Body of pancreas (tissue), 4 donors: ENCODE measurements around the gene PIP5K1B.

Experiments
- POLR2A ChIP-seq, 3 donors: fragments of 450-650 bp; IDR thresholded peaks; one replicate each; pipeline ENCODE4 v1.6.1; 2016; ENCODE audit warnings: antibody characterized with exemption in 3 of 3, mild to moderate bottlenecking in 2 of 3
- TF ChIP-seq, protein P1 (sequence below), 7 experiments: fragments of 450-650 bp in 4 of 7; fragments of 200-600 bp in 3 of 7; sonication (generic) in 3 of 7; IDR thresholded peaks; one replicate each; pipeline ENCODE4 v1.5.1; 2016 to 2019; ENCODE audit warnings: antibody characterized with exemption in 7 of 7

DNA sequence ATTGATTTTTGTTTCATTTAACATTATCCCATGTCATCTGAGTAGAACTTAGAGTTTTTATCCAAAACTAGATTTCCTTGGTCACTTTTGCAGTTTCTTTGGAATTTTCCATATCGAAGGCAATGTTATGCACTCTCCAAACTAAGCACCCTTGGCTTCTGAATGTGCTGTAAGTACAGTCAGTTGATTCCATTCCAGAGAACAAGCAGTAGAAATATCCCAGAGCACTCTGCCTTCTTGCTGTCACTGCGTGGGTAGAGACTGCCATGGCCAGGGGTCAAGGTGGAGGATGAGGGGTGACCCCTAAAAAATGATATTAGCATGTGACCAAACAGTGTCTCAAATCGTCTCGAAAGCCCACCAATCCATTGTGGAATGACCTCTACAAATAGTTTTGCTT, 36.2 kb downstream of the PIP5K1B start:
- TF ChIP-seq, protein P1, sequence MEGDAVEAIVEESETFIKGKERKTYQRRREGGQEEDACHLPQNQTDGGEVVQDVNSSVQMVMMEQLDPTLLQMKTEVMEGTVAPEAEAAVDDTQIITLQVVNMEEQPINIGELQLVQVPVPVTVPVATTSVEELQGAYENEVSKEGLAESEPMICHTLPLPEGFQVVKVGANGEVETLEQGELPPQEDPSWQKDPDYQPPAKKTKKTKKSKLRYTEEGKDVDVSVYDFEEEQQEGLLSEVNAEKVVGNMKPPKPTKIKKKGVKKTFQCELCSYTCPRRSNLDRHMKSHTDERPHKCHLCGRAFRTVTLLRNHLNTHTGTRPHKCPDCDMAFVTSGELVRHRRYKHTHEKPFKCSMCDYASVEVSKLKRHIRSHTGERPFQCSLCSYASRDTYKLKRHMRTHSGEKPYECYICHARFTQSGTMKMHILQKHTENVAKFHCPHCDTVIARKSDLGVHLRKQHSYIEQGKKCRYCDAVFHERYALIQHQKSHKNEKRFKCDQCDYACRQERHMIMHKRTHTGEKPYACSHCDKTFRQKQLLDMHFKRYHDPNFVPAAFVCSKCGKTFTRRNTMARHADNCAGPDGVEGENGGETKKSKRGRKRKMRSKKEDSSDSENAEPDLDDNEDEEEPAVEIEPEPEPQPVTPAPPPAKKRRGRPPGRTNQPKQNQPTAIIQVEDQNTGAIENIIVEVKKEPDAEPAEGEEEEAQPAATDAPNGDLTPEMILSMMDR (IDR thresholded peaks at IDR 0.05) = no peak
- TF ChIP-seq POLR2A (IDR thresholded peaks at IDR 0.05) = no peak
